ENCODE results near the gene OR2S2.

DNA sequence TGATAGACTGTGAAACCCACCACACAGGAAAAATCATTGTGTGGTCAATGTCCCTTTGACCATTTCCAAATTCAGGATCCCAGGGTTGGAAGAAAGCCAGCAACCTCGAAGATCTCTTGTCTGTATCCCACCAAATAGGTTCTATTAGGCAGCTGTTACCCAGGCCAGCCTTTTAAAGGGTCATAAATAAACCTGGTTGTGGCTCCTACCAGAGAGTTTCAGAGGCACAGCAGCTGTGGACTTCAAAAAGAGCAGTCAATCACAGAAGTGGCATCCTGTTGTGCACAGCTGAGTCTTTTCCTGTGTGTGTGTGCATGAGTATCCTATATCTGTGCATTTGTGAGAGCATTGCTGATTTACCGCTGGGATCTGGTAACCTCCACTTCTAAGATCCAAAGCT lies 23.7 kb upstream of the OR2S2 start:
- TF ChIP-seq, protein P1, sequence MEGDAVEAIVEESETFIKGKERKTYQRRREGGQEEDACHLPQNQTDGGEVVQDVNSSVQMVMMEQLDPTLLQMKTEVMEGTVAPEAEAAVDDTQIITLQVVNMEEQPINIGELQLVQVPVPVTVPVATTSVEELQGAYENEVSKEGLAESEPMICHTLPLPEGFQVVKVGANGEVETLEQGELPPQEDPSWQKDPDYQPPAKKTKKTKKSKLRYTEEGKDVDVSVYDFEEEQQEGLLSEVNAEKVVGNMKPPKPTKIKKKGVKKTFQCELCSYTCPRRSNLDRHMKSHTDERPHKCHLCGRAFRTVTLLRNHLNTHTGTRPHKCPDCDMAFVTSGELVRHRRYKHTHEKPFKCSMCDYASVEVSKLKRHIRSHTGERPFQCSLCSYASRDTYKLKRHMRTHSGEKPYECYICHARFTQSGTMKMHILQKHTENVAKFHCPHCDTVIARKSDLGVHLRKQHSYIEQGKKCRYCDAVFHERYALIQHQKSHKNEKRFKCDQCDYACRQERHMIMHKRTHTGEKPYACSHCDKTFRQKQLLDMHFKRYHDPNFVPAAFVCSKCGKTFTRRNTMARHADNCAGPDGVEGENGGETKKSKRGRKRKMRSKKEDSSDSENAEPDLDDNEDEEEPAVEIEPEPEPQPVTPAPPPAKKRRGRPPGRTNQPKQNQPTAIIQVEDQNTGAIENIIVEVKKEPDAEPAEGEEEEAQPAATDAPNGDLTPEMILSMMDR (IDR thresholded peaks at IDR 0.05) = no peak
- TF ChIP-seq POLR2A (IDR thresholded peaks at IDR 0.05) (no peak), POLR2AphosphoS5 (IDR thresholded peaks at IDR 0.05) (no peak)
